HG02884 (cell line): Measurements from ENCODE around the gene CREG1.

Experiments
- ATAC-seq: cut with Tn5 transposase; IDR thresholded peaks from one replicate; pipeline ENCODE4 v1.9.1; 2021; ENCODE audit warnings: mild to moderate bottlenecking, moderate library complexity; ENCODE audit not compliant: unreplicated experiment

The CREG1 gene

GRCh38 chr1:167532964-167533824, 20.4 kb downstream of the CREG1 start:
- ATAC-seq, result no peak

- ATAC-seq, result no peak
Measured at GRCh38 chr1:167532375-167532774, 21.2 kb downstream of the CREG1 start.

GRCh38 chr1:167529829-167530474, 23.6 kb downstream of the CREG1 start:
- ATAC-seq, result no peak

DNA sequence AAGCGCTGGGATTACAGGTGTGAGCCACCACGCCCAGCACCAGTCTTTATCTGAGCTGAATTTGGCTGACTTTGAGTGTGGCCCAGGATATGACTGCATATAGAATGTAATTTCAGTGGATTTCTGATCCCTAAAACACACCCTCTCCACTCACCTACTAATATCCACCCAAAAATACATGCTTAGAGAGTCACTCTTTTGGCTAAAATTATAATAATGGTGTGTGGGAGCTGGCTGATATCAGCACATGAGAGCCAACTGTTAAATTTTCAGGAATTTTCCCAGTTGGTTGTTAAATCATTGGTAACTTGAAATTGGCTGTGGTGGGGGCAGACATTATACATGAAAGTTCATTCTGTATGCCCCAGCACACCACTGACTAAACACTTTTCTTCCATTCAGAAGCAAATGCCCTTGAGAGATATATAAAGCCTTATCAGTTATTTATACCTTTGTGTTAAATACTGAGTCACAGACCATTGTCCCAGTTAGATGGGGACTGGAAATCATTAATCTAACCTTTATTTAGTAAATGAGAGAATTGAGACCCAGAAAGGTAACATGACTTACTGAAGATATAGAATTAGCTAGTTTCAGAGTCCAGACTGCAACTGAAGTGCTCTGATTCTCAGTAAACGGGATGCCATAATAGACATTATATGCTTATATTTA, 25.4 kb downstream of the CREG1 start:
- ATAC-seq, result no peak

GRCh38 chr1:167526667-167527383, 26.7 kb downstream of the CREG1 start:
- no peak for ATAC-seq

- ATAC-seq, result no peak
Measured at GRCh38 chr1:167524651-167525050, 28.9 kb downstream of the CREG1 start.

DNA sequence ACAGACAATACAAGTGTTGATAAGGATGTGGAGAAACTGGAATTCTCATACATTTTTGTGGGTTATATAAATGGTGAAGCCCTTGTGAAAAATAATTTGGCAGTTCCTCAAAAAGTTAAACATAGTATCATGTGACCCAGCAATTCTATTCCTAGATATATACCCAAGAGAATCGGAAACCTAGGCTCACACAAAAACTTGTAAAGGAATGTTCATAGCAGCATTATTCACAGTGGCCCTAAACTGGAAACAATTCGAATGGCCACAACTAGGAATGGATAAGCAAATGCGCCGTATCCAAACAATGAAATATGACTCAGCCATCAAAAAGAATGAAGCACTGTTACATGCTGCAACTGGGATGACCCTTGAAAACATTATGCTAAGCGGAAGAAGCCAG, 31.3 kb downstream of the CREG1 start:
- ATAC-seq, result no peak

GRCh38 chr1:167520711-167521206, 32.8 kb downstream of the CREG1 start:
- no peak for ATAC-seq

- ATAC-seq, result no peak
Measured at GRCh38 chr1:167518331-167518700, 35.2 kb downstream of the CREG1 start, which contains the start of gene CD247. TSS of gene CD247 (minus strand) at chr1:167518529. CDS start at chr1:167518465, 64 bp downstream.

DNA sequence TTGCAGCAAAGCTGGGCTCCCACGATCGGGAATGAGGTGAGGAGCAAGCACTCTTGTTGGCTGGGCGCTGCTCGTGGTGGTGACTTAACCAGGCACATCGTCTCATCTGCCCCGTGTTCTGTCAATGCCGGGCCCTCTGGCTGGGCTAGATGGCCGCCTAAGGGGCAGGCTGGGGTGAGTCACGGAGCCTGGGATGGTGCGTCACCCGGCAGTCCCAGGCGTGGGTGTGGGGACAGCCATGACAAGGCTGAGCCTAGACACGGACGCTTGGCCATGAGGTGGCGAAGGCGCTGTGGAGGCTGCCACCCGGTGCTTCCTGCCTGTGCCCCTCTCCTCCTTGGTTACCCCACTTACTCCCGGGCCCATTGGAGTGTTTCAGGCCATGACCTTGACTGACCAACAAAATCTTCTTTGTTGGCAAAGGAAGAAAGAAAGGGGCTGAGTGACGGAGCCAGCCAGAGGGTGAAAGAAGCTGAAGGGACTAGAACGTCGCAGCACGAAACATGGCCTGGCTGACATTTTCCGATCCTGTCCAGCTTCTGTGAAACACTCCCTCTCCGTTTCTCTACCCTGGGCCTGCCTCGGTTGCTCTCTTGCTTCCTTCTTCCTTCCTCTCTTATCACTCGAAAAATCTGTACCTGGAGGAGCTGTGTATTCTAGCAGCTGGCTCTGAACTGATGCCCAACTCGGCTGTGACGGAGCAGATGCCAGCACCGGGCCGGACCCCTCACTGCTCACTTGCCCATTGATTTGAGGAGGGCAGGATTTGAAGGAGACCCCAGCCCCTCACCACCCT, 35.8 kb downstream of the CREG1 start:
- no peak for ATAC-seq

- ATAC-seq, result no peak
Measured at GRCh38 chr1:167516404-167517388, 36.9 kb downstream of the CREG1 start.

GRCh38 chr1:167515893-167516321, 37.7 kb downstream of the CREG1 start:
- ATAC-seq, result no peak

DNA sequence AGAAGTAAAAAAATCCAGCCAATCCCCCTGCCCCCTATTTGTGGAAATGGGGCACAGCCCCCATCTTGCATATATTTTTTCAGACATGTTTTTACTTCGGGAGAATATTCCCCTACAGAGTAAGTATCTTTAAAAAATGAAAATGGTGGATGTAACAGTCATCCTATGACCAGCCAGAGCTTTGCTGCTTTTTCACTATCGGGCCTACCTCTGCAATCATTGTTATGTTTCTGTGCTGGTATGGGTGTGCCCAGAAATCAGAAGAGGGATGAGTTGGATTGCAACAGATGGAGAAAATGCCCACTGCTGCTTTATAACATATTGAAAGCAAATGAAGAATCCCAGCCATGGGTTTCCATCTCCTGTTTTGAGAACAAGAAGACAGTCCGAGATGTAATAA, 38.1 kb downstream of the CREG1 start:
- ATAC-seq, result no peak

DNA sequence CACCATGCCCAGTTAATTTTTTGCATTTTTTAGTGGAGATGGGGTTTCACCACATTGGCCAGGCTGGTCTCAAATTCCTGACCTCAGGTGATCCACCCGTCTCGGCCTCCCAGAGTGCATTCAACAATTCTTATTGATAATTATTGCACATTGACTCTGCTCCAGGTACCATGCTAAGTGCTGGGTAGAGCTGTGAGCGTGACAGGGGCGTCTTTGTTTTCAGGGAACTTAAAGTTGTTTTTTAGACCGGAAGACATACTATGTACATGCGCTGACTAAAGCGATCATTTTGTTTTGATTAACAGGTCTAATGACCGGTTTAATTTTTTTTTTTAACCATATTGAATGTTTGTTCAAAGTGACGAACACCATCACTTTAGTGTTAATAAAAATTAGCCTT, 39.3 kb downstream of the CREG1 start:
- ATAC-seq, result no peak

DNA sequence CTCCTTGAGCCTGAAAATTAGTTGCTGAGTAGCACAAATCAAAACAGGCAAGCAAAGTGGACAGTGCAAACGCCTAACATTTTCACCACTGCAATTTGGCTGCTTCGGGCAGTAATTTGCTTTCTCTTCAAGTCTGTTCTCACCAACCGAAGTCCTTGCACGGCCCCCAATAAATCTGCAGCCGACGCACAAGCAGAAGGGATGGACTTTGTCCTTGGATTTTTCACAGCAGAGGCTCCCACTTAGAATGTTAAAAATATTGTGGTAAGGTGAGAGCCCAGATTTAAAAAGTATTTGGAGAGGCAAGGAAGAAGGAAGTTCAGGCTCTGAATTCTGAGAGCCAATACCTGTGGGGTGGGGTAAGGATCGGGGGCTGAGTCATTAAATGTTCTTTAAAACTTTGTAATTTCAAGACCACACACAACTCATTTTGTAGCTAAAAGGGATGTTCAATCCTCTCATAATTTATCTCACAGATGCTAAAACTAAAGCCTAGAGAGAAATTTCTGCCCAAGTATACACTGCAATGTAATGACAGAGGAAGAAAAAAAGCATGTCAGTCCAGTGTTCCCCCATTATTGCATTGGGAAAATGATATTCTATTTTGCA, 41.4 kb downstream of the CREG1 start:
- ATAC-seq, result no peak

DNA sequence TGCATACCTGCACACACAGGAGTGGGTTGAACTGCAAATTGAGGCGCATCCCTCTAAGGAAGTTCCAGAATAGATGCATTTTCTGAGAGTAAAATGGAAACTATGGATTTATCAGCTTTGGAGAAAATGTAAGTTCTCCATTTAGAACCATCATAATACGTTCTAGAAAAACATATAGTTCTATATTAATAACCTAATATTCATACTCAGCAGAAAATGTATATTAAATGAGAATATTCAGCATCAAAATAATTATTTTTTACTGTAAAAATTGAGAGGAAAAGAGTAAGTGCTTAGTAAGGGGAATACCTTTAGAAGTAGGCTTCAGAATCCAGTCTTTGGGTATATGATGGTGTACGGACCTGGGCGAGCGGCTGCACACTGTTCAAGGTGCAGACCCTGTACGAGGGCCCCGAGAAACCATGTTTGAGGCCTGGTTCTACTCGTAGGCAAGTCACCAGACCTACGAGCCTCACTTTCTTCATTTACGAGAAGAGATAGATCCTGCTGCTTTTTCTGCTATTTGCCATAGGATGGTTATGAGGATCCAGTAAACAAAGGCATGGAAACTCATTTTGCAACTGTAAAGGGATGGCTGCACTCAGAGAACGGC, 42.1 kb downstream of the CREG1 start:
- ATAC-seq, result no peak

DNA sequence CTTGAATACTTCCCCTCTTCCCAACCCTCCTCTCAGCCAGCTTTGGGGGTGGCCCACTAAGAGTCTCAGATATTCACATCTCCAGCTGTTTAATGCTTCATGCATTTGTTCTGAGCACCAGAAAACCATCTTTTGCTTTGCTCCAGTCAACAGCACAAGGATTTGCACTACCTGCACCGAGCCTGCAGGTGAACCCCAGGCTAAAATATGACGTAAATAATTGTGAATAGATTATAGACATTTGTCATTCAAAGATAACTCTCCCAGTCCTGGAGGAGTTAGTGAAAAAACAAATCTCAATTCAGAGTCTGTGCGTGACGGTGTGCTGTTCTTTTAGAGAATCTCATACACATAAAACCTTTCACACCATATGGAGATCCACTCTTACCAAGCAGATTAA, 42.7 kb downstream of the CREG1 start:
- no peak for ATAC-seq

GRCh38 chr1:167510244-167510643, 43.3 kb downstream of the CREG1 start:
- ATAC-seq, result no peak
